ENCODE data around the gene RIPK1.

Gene RIPK1

DNA sequence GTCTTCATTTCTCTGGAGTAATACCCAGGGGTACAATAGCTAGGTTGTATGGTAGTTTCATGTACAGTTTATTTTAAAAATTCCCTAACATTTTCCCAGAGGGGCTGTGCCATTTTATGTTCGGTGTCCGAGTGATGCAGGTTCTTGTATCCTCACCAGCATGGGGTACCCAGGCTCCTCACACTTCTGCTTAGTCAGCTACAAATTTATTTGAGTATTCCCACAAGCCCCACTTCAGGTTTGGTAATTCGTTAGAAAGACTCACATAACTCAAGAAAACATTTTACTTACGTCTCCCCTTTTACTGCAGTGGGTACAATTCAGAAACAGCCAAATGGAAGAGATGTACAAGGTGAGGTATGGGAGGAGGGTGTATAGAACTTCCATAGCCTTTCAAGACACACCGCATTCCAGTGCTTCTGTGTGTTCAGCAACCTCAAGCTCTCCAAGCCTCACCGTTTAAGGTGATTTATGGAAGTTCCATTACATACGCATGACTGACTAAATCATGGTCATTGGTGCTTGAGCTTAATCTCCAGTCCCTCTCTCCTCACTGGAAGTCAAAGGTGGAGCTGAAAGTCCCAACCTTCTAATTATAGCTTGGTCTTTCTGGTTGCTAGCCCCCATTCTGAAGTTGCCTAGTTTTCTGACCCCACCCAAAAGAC is 18.1 kb downstream of the RIPK1 start:
- no peak for FAIRE-seq

DNA sequence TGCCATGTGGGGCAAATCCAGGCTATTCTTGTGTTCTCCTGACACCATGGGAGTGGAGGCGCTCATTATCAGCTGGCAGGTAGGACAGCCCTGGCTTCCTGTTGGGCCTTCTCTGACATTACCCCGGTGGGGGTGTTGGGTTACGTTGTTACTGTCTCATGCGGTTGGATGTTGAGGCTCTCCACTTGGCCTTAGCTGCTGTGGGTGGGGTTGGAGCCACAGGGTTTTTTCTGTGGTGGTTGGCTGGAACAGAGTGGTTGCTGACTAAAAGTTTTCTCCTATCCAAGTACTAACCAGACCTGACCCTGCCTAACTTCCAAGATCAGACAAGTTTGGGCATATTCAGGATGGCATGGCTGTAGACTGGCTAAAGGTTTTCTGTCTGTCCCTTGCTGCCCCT is 20.2 kb downstream of the RIPK1 start:
- no peak for FAIRE-seq

DNA sequence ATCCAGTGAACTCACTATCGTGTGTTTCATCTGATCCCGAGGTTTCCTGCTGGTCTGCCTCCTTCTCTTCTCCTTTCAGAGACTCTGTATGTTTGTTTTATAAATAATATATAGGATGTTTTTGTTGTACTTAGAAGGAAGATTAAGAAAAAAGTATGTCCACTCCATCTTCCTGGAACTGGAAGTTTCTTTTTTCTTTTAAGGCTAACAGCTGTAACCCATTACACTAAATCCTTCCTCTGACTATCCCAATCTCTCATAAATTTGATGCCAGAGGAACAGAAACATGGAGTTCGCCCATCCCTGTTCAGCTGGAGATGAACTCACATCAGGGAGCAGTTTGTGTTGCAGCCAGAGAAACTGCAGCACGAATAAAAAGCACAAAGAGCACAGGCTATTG is 20.7 kb downstream of the RIPK1 start:
- FAIRE-seq, result no peak

DNA sequence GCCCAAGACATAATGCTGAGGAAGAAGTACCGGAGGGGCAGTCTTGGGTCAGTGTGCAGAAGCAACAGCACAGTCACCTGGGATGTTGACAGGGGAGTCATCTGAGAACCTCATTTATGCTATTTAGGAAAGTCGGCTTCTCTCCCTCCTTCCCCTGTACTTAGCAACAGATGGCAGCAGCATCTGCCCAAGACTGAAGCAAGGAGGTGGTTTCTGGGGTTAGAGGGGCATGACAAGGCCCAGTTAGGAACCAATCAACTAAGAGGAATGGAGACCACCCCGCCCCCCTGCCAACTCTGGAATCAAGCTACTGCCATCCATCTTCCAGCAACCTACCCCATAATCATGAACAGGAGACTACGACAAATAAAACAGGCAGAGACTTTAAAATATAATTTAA is 21.7 kb downstream of the RIPK1 start:
- no peak for FAIRE-seq

DNA sequence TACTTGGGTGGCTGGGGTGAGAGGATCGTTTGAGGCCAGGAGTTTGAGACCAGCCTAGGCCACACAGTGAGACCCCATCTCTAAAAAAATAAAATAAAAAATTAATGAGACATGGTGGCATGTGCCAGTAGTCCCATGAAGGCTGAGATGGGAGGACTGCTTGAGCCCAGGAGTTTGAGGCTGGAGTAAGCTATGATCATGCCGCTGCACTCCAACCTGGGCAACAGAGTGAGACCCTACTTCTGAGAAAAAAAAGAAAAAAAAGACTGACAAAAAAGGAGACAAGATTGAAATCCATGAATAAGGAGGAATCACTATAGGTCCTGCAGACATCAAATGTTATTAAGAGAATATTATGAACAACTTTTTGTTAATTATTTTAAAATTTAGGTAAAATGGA is 26.5 kb downstream of the RIPK1 start:
- FAIRE-seq, result no peak

DNA sequence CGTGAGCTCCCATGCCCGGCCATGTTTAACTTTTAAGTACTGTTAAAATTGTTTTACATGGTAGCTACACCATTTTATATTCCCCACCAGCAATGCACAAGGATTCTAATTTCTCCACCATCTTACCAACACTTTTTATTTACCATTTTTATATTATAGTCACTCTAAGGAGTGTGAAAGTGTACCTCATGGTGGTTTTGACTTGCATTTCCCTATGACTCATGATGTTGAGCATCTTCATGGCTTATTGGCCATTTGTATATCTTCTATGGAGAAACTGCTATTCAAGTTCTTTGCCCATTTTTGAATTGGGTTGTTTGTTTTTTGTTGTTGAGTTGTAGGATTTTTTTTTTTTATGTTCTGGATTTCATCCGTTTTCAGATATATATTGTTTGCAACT is 34.6 kb downstream of the RIPK1 start:
- peak; percentile 13 for FAIRE-seq

DNA sequence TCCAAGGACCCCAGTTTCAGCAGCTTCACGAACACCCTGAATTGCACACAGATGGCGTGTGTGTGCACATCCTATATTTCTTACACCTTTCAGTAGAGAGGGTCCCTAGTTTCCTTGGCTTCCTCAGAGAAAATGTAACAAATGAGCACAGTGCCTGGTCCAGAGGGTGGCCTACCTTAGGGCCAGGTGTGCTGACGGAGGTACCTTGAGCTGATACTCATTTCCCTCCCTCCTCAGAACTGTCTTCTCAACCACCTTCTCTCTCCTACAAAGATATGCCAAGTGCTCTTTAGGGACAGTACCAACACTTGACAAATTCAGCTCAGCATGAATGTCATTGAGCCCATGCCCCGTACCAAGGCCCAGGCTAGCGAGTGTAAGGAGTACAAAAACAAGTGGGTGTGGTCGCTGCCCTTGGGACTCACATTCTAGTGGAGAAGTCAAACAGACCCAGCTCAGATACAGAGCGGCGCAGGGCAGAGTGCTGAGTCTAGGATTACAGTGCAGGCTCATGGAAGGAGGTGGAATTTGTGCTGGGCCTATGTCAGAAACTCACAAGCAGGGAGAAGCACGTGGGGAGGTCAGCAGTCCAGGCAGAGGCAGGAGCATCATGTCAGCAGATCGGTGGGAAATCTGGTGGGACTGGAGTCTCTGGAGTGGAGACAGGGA is 40.6 kb downstream of the RIPK1 start:
- FAIRE-seq, result no peak

DNA sequence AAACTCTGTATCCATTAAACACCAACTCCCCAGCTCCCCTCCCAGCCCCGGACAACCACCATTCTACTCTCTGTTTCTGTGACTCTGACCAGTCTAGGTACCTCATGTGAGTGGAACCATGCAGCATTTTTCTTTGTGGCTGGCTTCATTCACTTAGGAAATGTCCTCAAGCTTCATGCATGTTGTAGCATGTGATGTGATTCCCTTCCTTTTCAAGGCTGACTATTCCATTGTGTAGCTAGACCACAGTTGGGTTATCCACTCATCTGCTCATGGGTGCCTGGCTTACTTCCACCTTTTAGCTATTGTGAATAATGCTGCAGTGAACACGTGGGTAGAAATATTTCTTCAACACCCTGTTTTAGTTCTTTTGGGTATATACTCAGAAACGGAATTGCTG is 41.5 kb downstream of the RIPK1 start:
- FAIRE-seq, result no peak

DNA sequence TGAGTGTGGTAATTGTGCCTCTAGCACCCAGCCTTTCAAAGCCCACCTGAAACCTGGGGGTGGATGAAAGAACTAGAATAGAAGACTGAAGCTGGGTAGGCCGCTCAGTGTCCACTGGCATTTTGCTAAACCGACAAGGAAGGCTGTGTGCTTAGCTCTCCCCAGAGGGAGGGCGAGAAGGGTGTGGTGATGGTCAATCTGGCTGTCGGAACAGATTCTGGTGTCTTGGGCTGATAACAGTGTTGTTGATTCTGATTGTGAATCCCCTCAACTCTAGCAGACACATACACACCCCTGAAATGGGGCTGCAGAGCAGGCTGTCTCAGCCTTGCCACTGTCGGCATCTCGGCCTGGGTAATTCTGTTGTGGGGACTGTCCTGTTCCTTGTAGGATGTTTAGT is 46.1 kb downstream of the RIPK1 start:
- FAIRE-seq, result no peak

DNA sequence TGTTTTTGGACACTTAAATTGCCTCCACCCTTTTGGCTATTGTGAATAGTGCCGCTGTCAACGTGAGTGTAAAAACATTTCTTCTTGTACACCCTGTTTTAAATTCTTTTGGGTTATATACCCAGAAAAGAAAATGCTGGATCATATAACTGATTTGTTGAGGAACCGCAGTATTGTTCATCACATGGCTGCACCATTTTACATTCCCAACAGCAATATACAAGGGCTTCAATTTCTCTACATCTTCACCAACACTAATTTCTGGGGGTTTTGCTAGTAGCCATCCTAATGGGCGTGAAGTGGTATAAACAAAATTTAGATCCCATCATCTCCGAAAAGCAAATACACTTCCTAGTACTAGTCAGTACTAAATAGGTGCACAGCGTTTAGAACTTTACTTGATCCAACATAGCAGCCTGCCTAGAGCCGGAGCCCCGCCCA is 49.6 kb downstream of the RIPK1 start:
- no peak for FAIRE-seq

DNA sequence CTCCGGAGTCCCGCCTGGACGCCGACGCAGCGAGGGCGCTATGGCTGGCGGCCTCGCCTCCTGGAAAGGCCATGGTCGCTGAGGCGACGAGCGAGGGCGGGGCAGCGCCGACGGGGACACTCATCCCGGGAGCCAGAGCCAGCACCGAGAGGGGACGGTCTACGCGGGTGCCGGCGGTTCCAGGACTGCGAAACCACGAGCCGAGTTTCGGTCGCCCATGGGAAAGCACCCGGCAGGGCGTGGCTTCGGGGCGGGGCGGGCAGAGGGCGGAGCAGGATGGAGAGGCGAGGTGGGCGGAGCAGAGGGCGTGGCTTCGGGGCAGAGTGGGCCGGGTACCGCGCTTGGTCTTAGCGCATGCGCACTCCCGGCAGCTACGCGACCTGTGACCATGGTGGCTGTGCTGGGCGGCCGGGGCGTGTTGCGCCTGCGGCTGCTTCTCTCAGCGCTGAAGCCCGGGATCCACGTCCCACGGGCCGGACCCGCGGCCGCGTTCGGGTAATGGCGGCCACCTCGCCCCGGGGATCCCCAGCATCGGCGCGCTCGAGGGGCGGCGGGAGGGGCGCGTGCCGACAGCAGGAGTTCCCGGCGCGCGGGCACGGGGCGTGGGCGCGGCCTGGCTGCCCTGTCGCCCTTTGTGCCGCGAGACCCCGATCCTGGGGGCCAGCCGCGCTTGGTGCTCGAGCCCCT is 50.2 kb downstream of the RIPK1 start, which contains the start of gene BPHL:
BPHL (plus strand) TSS at position 359 of the 687 bp plus-strand sequence; CDS start at position 389, 30 bp downstream.
- FAIRE-seq, result peak; percentile 88

DNA sequence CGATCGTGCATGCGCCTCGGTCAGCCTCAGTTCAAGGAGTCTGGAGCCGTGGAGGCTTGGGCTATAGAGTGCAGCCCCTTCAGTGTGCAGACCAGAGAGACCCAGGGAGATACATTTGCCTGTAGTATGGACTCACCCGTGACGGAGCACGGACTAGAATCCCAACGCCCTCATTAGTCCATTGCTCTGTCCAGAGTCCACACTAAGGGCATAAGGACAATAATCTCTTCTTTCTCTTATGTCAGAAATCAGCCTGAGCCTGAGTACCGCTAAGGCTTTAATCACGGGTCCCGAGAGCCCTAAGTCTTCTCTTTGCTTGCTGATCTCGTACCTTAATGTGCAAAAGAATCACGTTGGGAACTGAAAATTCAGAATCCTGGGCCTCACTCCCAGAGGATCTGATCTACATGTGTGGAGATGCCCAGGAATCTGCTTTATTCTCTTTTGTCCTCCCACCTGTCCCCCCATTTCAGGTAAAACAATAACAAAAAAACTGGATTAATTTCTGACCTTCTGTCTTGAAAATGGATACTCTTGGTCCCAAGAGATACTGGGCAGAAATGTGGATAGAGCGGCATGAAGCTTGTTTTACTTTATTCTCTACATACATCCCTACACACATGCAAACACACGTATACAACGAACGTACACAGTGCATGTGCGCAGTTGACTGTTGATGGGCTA is 50.9 kb downstream of the RIPK1 start:
- FAIRE-seq, result no peak

DNA sequence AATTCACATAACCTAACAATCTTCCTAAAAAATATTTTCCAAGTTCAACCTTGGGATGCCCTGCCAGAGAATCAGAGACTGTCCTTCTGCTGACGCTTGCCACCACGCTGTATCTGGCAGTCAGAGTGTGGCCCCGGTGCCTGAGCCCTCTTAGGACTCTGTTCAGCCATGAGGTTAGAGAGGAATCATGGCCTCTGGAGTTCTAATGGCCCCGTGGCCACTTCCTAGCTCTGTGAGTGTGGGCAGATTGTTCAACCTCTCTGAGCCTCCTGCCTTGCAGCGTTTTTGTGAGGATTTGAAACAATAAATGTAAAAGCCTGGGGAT is 52.4 kb downstream of the RIPK1 start:
- no peak for FAIRE-seq

DNA sequence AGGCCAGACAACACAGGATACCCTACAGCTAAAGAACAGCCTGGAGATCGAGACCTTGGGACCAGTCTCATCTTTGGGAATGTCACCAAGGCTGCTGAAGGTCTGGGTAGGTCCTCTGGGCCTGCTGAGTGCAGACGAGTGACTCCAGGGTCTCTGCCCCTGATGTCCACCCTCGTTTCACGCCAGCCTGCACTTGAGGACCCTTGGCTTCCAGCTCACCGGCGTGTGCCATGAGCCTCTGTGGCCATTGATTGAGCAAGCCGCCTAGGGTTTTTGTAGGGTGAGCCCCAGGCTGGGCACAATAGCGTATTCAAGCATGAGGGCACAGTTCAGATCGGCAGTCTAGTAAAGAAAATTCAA is 54.5 kb downstream of the RIPK1 start:
- FAIRE-seq, result no peak

DNA sequence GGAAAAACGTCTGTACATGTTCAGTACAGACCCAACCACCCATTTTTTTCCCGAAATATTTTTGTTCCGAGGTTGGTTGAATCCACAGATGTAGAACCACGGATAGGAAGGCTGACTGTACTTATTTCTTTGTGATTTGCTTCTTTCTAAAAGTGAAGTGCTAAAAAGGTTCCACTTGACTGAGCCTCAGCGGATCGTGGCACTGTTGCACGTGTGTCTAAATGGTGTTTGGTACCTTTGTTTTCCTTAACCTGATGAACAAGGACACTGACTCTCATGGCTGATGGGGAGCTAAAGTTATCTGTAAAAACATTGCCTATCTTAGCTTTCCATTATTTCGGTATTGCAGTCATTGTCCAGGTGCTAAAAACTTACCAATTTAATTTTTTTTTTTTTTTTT is 56.4 kb downstream of the RIPK1 start:
- FAIRE-seq, result no peak

DNA sequence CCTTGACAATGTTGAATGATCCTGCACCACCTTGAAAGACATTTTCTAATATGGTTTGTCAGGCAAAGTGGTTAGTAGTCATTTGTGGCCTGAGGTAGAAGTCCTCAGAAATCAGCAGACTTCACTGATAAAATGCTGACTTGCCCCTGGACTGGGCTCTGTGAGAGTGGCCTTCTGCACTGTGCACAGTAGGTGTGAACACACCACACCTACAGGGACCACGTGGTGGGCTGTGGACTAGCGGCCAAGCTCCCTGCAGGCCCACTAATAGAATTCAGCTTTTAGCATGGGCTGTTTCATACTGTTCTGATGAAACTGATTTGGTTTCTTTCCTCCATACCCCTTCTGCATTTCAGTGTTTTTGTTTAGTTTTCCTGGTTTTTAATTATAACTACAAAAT is 57.5 kb downstream of the RIPK1 start:
- no peak for FAIRE-seq

DNA sequence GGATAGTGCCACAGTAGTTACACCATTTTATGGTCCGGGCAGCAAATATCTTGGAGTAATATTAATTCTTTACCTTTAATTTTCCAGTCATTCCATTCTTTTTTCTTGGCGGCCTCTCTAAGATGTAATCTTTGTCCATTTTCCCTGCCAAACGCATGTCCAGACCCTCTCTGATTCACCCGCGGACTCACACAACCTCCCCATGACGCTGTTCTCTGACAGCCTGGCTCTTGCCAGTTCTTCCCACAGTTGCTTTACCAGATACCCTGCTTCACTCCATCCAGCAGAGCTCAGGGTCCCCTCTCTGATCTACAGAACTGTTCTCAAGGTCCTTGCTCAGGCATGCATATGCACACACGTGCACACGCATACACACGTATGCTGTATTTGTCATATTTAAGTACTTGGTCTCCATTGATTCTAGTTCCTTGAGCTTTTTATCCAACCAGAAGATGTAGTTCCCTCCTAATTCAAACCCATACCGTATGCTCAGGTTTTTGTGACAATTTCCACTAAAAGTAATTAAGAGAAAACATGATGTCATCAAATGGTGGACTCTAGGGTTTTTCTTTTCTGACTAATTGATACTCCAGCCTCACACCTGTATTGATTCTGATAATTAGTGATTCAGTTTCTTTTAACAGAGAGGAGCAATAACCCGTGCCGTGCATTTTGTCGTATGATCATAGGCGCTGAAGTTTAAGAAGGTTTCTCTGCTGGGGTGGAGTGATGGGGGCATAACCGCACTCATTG is 60.2 kb downstream of the RIPK1 start:
- no peak for FAIRE-seq

DNA sequence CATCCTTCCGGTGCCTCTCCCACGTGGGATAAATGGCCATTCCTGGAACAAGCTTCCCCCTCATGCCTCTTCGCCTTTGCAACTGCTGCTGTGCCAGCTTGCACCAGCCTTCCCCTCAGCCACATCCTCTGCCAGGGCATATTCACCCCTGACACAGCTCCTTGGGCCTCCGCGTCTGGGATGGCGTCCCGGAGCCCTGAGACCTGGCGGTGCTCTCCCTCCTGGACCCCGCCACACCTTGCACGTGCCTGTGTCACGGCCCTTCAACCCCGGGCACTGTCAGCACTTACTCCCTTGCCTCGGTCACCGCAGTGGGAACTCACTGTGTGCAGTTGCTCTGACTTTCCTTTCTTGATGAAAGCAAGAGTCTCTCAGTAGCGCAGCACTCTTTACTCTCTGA is 63.4 kb downstream of the RIPK1 start:
- FAIRE-seq, result no peak

DNA sequence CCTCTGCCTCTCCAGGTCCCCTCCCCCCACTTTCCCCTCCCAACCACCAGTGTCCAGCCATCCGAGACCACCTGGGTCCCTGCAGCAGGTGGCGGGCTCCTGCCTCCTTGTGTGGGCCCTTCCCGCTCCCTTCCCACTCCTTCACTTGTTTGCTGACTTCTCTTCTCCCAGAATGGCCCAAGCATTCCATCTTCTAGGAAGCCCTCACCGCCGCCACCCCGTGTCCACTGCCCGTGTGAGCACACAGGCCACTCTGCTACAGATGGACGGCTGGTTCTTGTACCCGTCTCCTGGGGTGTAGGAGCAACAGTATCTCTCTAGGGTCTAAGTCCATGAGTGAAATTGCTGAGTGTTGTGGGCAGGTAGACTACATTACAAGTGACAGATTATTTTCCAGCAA is 65.2 kb downstream of the RIPK1 start:
- no peak for FAIRE-seq

DNA sequence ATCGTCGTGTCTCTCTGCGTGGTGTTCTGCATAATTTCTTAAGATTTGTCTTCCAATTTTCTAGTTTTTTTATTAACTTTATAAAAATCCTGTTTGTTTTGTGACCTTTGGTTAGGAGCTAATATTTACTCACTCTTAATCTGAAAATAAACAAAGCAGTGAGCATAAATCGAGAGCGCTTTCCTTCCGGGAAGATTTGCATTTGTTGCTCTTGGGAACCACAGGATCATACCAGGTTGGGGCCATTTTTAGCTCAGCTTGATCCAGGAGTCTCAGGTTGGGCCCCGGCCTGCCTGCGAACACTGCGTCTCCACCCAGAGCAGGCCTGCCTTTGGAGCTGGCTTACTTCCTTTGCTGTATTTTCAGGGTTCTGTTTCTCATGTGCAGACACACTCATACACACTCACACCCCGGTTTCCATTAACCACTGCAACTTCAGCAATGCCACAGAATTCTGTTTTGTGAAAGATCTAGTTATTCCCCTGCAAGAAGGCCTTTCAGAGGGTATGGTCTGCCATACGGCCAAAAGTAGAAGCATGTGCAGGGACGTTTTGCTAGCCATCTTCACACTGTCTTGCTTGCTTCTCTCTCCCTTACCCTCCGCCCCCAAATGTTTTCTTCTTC is 67.5 kb downstream of the RIPK1 start:
- no peak for FAIRE-seq

DNA sequence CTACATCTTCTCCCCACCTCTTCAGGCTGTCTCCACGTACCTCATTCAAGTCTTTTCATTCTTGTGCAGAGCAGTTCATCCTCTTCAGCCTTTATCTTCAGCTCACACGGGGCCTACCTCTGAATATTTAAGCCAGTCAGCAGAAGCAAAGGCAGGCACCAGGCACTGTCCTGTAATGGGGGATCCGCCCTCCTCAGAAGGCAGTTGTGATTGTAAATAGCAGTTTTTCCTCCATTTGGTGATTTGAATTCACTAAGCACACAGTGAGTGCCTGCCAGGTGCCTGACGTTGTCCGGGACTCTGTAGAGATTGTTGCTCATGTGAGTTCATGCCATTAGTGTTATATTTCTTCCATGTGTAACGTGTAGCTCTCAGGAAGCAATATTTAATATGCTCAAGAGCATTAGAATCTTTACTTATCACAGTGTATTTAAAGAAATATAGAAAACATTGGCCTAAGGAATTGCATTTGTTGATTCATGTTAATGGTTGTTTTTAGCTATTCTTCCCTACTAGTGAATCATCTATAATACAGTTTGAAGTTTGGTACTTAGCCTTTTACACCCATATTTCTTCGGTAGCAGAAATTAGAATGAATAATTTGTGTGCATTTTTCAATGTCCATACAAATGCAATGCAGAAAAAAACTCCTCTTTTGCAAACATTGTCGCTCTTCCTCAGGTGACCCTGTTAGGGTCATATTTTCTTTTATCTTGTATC is 68.2 kb downstream of the RIPK1 start:
- FAIRE-seq, result no peak
